WTC11 (cell line): ENCODE data around the gene MAPK7. TPM values are rescaled to one million over a fixed set of nuclear protein-coding genes. Genes with fewer than 3 reads are reported as not detected.

Source experiments
- ATAC-seq: fragments of 200-7000 bp; cut with Tn5 transposase; 2 replicates; pipeline ENCODE4 v1.10.0; 2021; ENCODE audit warnings: mild to moderate bottlenecking, moderate library complexity
- CTCF ChIA-PET: fragments of 300-600 bp; sonication (Branson Sonifier 250); formaldehyde crosslinking; loops from one replicate; lab custom pipeline; 2021; ENCODE audit warnings: antibody characterized with exemption; lab: Charles Lee
- POLR2A ChIA-PET: fragments of 350-600 bp; sonication (Branson Sonifier 250); formaldehyde crosslinking; loops from one replicate; lab custom pipeline; 2021; ENCODE audit warnings: antibody characterized with exemption; lab: Charles Lee
- DNase-seq: peaks from one replicate; pipeline ENCODE4 v3.0.0; 2021; ENCODE audit warnings: low spot score
- H3K27ac Mint-ChIP-seq: 2 replicates; pipeline ENCODE4 v1.8.0; 2021; ENCODE audit warnings: mixed read lengths
- H3K27me3 Mint-ChIP-seq: 2 replicates; pipeline ENCODE4 v1.8.0; 2021; ENCODE audit warnings: low read depth, mild to moderate bottlenecking, moderate library complexity, mixed read lengths
- H3K36me3 Mint-ChIP-seq: 2 replicates; pipeline ENCODE4 v1.8.0; 2021; ENCODE audit warnings: mixed read lengths
- H3K4me1 Mint-ChIP-seq: 2 replicates; pipeline ENCODE4 v1.8.0; 2022; ENCODE audit warnings: mixed read lengths
- H3K4me3 Mint-ChIP-seq: 2 replicates; pipeline ENCODE4 v1.8.0; 2021; ENCODE audit warnings: mild to moderate bottlenecking, moderate library complexity, mixed read lengths
- H3K9me3 Mint-ChIP-seq: 2 replicates; pipeline ENCODE4 v1.8.0; 2021; ENCODE audit warnings: mixed read lengths
- NFYB ChIP-seq: sonication (generic); formaldehyde crosslinking; conservative IDR thresholded peaks from 2 replicates; pipeline ENCODE4 v1.8.0; 2022; ENCODE audit warnings: low read depth, missing genetic modification reagents
- TCF7 ChIP-seq: sonication (generic); formaldehyde crosslinking; IDR thresholded peaks from 2 replicates; pipeline ENCODE4 v1.8.0; 2022; ENCODE audit warnings: mild to moderate bottlenecking, low read depth, missing genetic modification reagents, moderate library complexity
- ZNF138 ChIP-seq: sonication (generic); formaldehyde crosslinking; conservative IDR thresholded peaks from 2 replicates; pipeline ENCODE4 v1.8.1; 2022; ENCODE audit warnings: mild to moderate bottlenecking, moderate library complexity, missing genetic modification reagents
- ZNF671 ChIP-seq: fragments of 250-450 bp; sonication (Bioruptor Pico); IDR thresholded peaks from 2 replicates; pipeline ENCODE4 v1.8.0; 2021; ENCODE audit warnings: mild to moderate bottlenecking
- total RNA-seq: library from RNA; stranded (reverse); gene quantifications from 3 replicates; pipeline ENCODE4 v1.2.3, GENCODE V29; 2021
- TF ChIP-seq, protein P1 (sequence below): sonication (generic); formaldehyde crosslinking; IDR thresholded peaks from 2 replicates; pipeline ENCODE4 v1.8.1; 2023; ENCODE audit warnings: mild to moderate bottlenecking, moderate library complexity, missing genetic modification reagents
- TF ChIP-seq, protein P2 (sequence below): sonication (generic); formaldehyde crosslinking; IDR thresholded peaks from 2 replicates; pipeline ENCODE4 v1.8.1; 2022; ENCODE audit warnings: missing genetic modification reagents, borderline replicate concordance
- TF ChIP-seq, protein P3 (sequence below): sonication (generic); formaldehyde crosslinking; IDR thresholded peaks from 2 replicates; pipeline ENCODE4 v1.8.1; 2022; ENCODE audit warnings: mild to moderate bottlenecking, missing genetic modification reagents, moderate library complexity, borderline replicate concordance
- TF ChIP-seq, protein P4 (sequence below): fragments of 250-450 bp; sonication (Bioruptor Pico); IDR thresholded peaks from 2 replicates; pipeline ENCODE4 v1.9.0; 2021; ENCODE audit warnings: mild to moderate bottlenecking
- TF ChIP-seq, protein P5 (sequence below): sonication (generic); formaldehyde crosslinking; IDR thresholded peaks from 2 replicates; pipeline ENCODE4 v1.8.1; 2023; ENCODE audit warnings: mild to moderate bottlenecking, missing genetic modification reagents, moderate library complexity
- TF ChIP-seq, protein P6 (sequence below): sonication (generic); formaldehyde crosslinking; IDR thresholded peaks from 2 replicates; pipeline ENCODE4 v1.8.1; 2023; ENCODE audit warnings: mild to moderate bottlenecking, missing genetic modification reagents, borderline replicate concordance
- TF ChIP-seq, protein P7 (sequence below): fragments of 250-450 bp; sonication (Bioruptor Pico); IDR thresholded peaks from 2 replicates; pipeline ENCODE4 v1.9.0; 2021; ENCODE audit warnings: mild to moderate bottlenecking
- TF ChIP-seq, protein P8 (sequence below): fragments of 250-450 bp; sonication (Bioruptor Pico); IDR thresholded peaks from 2 replicates; pipeline ENCODE4 v1.9.0; 2021; ENCODE audit warnings: mild to moderate bottlenecking, borderline replicate concordance

The MAPK7 gene
- total RNA-seq, 1 experiment from 2014 or later: 38.5 TPM

DNA sequence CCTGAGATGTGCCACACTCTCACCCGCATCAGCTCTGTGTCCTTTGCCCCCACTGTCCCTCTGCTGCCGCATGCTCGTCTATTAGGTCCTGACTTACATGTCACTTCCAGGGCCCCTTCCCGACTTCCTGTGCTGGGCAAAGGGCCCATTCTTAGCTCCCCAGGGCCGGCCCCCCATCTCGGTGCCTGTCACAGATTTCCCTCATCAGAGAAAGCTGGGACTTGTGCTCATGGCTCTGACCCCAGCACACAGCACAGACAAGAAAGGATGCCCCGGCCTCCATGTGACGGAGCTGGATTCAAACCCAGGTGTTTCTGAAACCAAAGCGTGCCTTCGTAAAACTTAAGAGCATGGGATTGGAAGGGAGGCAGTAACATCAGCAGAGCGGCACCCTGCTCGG, 5.9 kb upstream of the MAPK7 start (continued):
- TF ChIP-seq, protein P1, sequence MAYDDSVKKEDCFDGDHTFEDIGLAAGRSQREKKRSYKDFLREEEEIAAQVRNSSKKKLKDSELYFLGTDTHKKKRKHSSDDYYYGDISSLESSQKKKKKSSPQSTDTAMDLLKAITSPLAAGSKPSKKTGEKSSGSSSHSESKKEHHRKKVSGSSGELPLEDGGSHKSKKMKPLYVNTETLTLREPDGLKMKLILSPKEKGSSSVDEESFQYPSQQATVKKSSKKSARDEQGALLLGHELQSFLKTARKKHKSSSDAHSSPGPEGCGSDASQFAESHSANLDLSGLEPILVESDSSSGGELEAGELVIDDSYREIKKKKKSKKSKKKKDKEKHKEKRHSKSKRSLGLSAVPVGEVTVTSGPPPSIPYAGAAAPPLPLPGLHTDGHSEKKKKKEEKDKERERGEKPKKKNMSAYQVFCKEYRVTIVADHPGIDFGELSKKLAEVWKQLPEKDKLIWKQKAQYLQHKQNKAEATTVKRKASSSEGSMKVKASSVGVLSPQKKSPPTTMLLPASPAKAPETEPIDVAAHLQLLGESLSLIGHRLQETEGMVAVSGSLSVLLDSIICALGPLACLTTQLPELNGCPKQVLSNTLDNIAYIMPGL: no peak
- TF ChIP-seq TCF7: no peak
- TF ChIP-seq, protein P2, sequence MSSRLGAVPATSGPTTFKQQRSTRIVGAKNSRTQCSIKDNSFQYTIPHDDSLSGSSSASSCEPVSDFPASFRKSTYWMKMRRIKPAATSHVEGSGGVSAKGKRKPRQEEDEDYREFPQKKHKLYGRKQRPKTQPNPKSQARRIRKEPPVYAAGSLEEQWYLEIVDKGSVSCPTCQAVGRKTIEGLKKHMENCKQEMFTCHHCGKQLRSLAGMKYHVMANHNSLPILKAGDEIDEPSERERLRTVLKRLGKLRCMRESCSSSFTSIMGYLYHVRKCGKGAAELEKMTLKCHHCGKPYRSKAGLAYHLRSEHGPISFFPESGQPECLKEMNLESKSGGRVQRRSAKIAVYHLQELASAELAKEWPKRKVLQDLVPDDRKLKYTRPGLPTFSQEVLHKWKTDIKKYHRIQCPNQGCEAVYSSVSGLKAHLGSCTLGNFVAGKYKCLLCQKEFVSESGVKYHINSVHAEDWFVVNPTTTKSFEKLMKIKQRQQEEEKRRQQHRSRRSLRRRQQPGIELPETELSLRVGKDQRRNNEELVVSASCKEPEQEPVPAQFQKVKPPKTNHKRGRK (CRISPR knock-in tag): no peak
- TF ChIP-seq, protein P3, sequence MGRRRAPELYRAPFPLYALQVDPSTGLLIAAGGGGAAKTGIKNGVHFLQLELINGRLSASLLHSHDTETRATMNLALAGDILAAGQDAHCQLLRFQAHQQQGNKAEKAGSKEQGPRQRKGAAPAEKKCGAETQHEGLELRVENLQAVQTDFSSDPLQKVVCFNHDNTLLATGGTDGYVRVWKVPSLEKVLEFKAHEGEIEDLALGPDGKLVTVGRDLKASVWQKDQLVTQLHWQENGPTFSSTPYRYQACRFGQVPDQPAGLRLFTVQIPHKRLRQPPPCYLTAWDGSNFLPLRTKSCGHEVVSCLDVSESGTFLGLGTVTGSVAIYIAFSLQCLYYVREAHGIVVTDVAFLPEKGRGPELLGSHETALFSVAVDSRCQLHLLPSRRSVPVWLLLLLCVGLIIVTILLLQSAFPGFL (CRISPR knock-in tag): no peak
- TF ChIP-seq, protein P4, sequence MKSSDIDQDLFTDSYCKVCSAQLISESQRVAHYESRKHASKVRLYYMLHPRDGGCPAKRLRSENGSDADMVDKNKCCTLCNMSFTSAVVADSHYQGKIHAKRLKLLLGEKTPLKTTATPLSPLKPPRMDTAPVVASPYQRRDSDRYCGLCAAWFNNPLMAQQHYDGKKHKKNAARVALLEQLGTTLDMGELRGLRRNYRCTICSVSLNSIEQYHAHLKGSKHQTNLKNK (CRISPR knock-in tag): no peak

DNA sequence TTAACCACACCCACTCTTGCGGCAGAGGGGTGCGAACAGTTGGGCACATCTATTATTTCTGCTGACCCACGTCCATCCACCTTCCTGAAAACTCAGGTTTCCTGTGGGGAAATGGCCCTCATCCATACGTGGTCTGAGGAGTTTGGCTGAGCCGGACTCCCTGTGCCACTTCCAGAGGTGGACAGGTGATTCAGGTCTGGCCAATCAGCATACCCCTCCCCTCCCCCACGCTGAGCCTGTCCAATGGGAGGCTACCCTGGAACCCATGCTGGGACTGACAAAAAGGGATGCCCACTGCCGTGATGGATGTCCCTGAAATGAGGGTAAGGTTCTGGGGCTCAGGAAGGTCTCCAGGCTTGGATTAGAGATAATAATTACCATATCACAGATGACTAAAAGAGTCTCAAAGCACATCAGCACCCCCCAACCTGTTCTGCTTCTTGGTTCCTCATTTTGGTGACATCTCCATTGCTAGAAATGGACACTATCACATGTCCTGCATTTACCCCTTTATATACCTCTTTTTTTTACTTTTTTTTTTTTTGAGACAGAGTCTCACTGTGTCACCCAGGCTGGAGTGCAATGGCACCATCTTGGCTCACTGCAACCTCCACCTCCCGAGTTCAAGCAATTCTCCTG, 5.3 kb upstream of the MAPK7 start:
- Mint-ChIP-seq H3K9me3 (no peaks in the 10 kb centered on the region), H3K36me3 (no peaks in the 10 kb centered on the region), H3K27ac (no peak overlapping the region), H3K27me3 (no peaks in the 10 kb centered on the region), H3K4me1 (peaks cover 7% of the 10 kb centered on the region), H3K4me3 (no peak overlapping the region)
- ATAC-seq (no peak), DNase-seq (no peak)
- TF ChIP-seq, protein P5, sequence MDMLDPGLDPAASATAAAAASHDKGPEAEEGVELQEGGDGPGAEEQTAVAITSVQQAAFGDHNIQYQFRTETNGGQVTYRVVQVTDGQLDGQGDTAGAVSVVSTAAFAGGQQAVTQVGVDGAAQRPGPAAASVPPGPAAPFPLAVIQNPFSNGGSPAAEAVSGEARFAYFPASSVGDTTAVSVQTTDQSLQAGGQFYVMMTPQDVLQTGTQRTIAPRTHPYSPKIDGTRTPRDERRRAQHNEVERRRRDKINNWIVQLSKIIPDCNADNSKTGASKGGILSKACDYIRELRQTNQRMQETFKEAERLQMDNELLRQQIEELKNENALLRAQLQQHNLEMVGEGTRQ (CRISPR knock-in tag): peak; percentile 52
- no peak for TF ChIP-seq ZNF138 (CRISPR knock-in tag)
- TF ChIP-seq NFYB (CRISPR knock-in tag): peak; percentile 63
- ChIA-PET POLR2A (no interaction called here), CTCF (interaction anchor here (1.6 kb wide), 1 partner anchor 10 kb away, joined by 5 read pairs; the partner anchor contains the start of gene B9D1)

DNA sequence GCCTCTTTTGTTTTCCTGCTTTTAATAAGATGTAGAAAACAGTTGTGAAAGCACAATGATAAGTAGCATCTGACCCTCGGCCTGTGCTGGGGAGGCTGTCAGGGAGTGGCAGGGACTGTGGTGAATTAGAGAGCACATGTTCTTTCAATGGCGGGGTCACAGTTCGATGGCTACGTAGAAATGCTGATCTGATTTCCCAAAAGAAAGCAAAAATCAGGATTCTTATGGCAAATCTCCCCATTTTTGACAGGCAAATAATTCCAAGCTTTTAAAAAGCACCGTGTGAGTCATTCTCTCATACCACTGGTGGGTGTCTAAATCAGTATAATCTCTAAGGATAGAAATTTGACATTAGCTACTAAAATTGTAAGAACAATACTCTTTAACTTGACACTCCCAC, 4.2 kb upstream of the MAPK7 start:
- no peaks in the 10 kb centered on the region for H3K27me3 Mint-ChIP-seq
- no peak for ATAC-seq
- ChIA-PET POLR2A (no interaction called here), CTCF (interaction anchor here (0.9 kb wide), 1 partner anchor 73 kb away, joined by 3 read pairs; no protein-coding TSS in a partner anchor)
- no peaks in the 10 kb centered on the region for H3K9me3 Mint-ChIP-seq
- no peak overlapping the region for H3K4me3 Mint-ChIP-seq
- no peak overlapping the region for H3K27ac Mint-ChIP-seq
- H3K36me3 Mint-ChIP-seq: peaks cover 2% of the 10 kb centered on the region
- no peak for DNase-seq
- TF ChIP-seq, protein P6, sequence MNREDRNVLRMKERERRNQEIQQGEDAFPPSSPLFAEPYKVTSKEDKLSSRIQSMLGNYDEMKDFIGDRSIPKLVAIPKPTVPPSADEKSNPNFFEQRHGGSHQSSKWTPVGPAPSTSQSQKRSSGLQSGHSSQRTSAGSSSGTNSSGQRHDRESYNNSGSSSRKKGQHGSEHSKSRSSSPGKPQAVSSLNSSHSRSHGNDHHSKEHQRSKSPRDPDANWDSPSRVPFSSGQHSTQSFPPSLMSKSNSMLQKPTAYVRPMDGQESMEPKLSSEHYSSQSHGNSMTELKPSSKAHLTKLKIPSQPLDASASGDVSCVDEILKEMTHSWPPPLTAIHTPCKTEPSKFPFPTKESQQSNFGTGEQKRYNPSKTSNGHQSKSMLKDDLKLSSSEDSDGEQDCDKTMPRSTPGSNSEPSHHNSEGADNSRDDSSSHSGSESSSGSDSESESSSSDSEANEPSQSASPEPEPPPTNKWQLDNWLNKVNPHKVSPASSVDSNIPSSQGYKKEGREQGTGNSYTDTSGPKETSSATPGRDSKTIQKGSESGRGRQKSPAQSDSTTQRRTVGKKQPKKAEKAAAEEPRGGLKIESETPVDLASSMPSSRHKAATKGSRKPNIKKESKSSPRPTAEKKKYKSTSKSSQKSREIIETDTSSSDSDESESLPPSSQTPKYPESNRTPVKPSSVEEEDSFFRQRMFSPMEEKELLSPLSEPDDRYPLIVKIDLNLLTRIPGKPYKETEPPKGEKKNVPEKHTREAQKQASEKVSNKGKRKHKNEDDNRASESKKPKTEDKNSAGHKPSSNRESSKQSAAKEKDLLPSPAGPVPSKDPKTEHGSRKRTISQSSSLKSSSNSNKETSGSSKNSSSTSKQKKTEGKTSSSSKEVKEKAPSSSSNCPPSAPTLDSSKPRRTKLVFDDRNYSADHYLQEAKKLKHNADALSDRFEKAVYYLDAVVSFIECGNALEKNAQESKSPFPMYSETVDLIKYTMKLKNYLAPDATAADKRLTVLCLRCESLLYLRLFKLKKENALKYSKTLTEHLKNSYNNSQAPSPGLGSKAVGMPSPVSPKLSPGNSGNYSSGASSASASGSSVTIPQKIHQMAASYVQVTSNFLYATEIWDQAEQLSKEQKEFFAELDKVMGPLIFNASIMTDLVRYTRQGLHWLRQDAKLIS (CRISPR knock-in tag): no peak
- TF ChIP-seq, protein P7, sequence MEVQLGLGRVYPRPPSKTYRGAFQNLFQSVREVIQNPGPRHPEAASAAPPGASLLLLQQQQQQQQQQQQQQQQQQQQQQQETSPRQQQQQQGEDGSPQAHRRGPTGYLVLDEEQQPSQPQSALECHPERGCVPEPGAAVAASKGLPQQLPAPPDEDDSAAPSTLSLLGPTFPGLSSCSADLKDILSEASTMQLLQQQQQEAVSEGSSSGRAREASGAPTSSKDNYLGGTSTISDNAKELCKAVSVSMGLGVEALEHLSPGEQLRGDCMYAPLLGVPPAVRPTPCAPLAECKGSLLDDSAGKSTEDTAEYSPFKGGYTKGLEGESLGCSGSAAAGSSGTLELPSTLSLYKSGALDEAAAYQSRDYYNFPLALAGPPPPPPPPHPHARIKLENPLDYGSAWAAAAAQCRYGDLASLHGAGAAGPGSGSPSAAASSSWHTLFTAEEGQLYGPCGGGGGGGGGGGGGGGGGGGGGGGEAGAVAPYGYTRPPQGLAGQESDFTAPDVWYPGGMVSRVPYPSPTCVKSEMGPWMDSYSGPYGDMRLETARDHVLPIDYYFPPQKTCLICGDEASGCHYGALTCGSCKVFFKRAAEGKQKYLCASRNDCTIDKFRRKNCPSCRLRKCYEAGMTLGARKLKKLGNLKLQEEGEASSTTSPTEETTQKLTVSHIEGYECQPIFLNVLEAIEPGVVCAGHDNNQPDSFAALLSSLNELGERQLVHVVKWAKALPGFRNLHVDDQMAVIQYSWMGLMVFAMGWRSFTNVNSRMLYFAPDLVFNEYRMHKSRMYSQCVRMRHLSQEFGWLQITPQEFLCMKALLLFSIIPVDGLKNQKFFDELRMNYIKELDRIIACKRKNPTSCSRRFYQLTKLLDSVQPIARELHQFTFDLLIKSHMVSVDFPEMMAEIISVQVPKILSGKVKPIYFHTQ (CRISPR knock-in tag): no peak
- no peak for TF ChIP-seq ZNF671 (CRISPR knock-in tag)
- TF ChIP-seq, protein P8, sequence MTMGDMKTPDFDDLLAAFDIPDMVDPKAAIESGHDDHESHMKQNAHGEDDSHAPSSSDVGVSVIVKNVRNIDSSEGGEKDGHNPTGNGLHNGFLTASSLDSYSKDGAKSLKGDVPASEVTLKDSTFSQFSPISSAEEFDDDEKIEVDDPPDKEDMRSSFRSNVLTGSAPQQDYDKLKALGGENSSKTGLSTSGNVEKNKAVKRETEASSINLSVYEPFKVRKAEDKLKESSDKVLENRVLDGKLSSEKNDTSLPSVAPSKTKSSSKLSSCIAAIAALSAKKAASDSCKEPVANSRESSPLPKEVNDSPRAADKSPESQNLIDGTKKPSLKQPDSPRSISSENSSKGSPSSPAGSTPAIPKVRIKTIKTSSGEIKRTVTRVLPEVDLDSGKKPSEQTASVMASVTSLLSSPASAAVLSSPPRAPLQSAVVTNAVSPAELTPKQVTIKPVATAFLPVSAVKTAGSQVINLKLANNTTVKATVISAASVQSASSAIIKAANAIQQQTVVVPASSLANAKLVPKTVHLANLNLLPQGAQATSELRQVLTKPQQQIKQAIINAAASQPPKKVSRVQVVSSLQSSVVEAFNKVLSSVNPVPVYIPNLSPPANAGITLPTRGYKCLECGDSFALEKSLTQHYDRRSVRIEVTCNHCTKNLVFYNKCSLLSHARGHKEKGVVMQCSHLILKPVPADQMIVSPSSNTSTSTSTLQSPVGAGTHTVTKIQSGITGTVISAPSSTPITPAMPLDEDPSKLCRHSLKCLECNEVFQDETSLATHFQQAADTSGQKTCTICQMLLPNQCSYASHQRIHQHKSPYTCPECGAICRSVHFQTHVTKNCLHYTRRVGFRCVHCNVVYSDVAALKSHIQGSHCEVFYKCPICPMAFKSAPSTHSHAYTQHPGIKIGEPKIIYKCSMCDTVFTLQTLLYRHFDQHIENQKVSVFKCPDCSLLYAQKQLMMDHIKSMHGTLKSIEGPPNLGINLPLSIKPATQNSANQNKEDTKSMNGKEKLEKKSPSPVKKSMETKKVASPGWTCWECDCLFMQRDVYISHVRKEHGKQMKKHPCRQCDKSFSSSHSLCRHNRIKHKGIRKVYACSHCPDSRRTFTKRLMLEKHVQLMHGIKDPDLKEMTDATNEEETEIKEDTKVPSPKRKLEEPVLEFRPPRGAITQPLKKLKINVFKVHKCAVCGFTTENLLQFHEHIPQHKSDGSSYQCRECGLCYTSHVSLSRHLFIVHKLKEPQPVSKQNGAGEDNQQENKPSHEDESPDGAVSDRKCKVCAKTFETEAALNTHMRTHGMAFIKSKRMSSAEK (CRISPR knock-in tag): no peak
- peaks cover 10% of the 10 kb centered on the region for H3K4me1 Mint-ChIP-seq
